CD14-positive monocyte (primary cell): ENCODE measurements around the gene PDXDC1. TPM values are rescaled to one million over a fixed set of nuclear protein-coding genes. Genes with fewer than 3 reads are reported as not detected.
"Not testable (repeated sequence)": the region's sequence is repeated elsewhere in the genome, so short reads cannot be mapped to it uniquely, and the experiment has no call there.

Experiments used
- DNase-seq, 3 donors: peaks; one replicate each; pipeline ENCODE4 v3.0.0-alpha.2; 2011 to 2022
- H2AFZ ChIP-seq: 2 replicates; pipeline ENCODE4 v1.6.0; 2012; ENCODE audit warnings: mild to moderate bottlenecking, low read depth, low read length, inconsistent platforms; ENCODE audit not compliant: insufficient read depth, poor library complexity, severe bottlenecking
- H3K27ac ChIP-seq, 2 donors: 1 replicate in 1 of 2; 2 replicates in 1 of 2; pipeline ENCODE4 v1.5.1; 2012 to 2013; ENCODE audit warnings: low read length in 2 of 2, control low read depth in 1 of 2, inconsistent platforms in 1 of 2, low read depth in 1 of 2, mild to moderate bottlenecking in 1 of 2
- H3K27me3 ChIP-seq, 2 donors: one replicate each; pipeline versions ENCODE4 v1.6.0 to v1.6.1; 2011 to 2013; ENCODE audit warnings: low read length in 2 of 2; ENCODE audit not compliant: control insufficient read depth in 2 of 2, insufficient read depth in 2 of 2
- H3K36me3 ChIP-seq, 2 donors: replicated peaks in 1 of 2; 1 replicate in 1 of 2; 2 replicates in 1 of 2; pipeline versions ENCODE4 v1.5.1 to v1.6.1; 2012 to 2013; ENCODE audit warnings: low read length in 2 of 2, control low read depth in 1 of 2, inconsistent platforms in 1 of 2, mild to moderate bottlenecking in 1 of 2; ENCODE audit not compliant: insufficient read depth in 2 of 2, control insufficient read depth in 1 of 2
- H3K4me1 ChIP-seq, 2 donors: 1 replicate in 1 of 2; 2 replicates in 1 of 2; pipeline versions ENCODE4 v1.5.1 to v1.6.1; 2012 to 2013; ENCODE audit warnings: low read length in 2 of 2, control low read depth in 1 of 2, inconsistent platforms in 1 of 2, mild to moderate bottlenecking in 1 of 2, moderate library complexity in 1 of 2; ENCODE audit not compliant: insufficient read depth in 2 of 2, control insufficient read depth in 1 of 2
- H3K4me2 ChIP-seq: replicated peaks from 2 replicates; pipeline ENCODE3; 2012; ENCODE audit warnings: low read length, moderate library complexity, mild to moderate bottlenecking; ENCODE audit not compliant: poor library complexity, severe bottlenecking; ENCODE audit errors: extremely low read depth
- H3K4me3 ChIP-seq, 3 experiments: fragments of 200-600 bp in 1 of 3; sonication (generic) in 1 of 3; replicated peaks in 1 of 3; 1 replicate in 2 of 3; 2 replicates in 1 of 3; pipeline ENCODE4 v1.5.1; 2011 to 2013; ENCODE audit warnings: low read length in 3 of 3, mild to moderate bottlenecking in 3 of 3, control low read depth in 2 of 3, low read depth in 2 of 3, inconsistent platforms in 1 of 3, moderate library complexity in 1 of 3
- H3K79me2 ChIP-seq: 2 replicates; pipeline ENCODE4 v1.6.0; 2012; ENCODE audit warnings: mild to moderate bottlenecking, control low read depth, inconsistent platforms, low read length, moderate library complexity; ENCODE audit not compliant: insufficient read depth
- H3K9ac ChIP-seq: 2 replicates; pipeline ENCODE4 v1.6.0; 2017; ENCODE audit warnings: low read length, mild to moderate bottlenecking; ENCODE audit not compliant: insufficient read depth, poor library complexity, severe bottlenecking
- H3K9me3 ChIP-seq, 2 donors: replicated peaks in 1 of 2; 1 replicate in 1 of 2; 2 replicates in 1 of 2; pipeline versions ENCODE4 v1.5.1 to v1.6.1; 2012 to 2013; ENCODE audit warnings: low read length in 2 of 2, control low read depth in 1 of 2; ENCODE audit not compliant: control insufficient read depth in 1 of 2, insufficient read depth in 1 of 2
- H4K20me1 ChIP-seq: 2 replicates; pipeline ENCODE4 v1.6.0; 2012; ENCODE audit warnings: mild to moderate bottlenecking, low read length, control low read depth, moderate library complexity; ENCODE audit not compliant: insufficient read depth
- H3K27ac Mint-ChIP-seq, 7 donors: one replicate each; pipeline ENCODE4 v1.8.0; 2020; ENCODE audit warnings: mild to moderate bottlenecking in 7 of 7, mixed read lengths in 7 of 7, moderate library complexity in 6 of 7, inconsistent platforms in 2 of 7
- H3K27me3 Mint-ChIP-seq, 3 donors: one replicate each; pipeline ENCODE4 v1.8.0; 2021 to 2022; ENCODE audit warnings: low read depth in 3 of 3, mild to moderate bottlenecking in 3 of 3, mixed read lengths in 3 of 3, moderate library complexity in 3 of 3, inconsistent platforms in 1 of 3
- H3K36me3 Mint-ChIP-seq, 2 donors: one replicate each; pipeline ENCODE4 v1.8.0; 2020; ENCODE audit warnings: mixed read lengths in 2 of 2, inconsistent platforms in 1 of 2, mild to moderate bottlenecking in 1 of 2
- H3K4me1 Mint-ChIP-seq: one replicate; pipeline ENCODE4 v1.8.0; 2020; ENCODE audit warnings: mild to moderate bottlenecking, mixed read lengths
- H3K4me3 Mint-ChIP-seq, 2 donors: one replicate each; pipeline ENCODE4 v1.8.0; 2020; ENCODE audit warnings: mild to moderate bottlenecking in 2 of 2, mixed read lengths in 2 of 2, moderate library complexity in 1 of 2
- H3K9me3 Mint-ChIP-seq, 7 donors: one replicate each; pipeline ENCODE4 v1.8.0; 2020 to 2022; ENCODE audit warnings: mixed read lengths in 7 of 7, mild to moderate bottlenecking in 6 of 7, moderate library complexity in 6 of 7, inconsistent platforms in 2 of 7
- WGBS: methylation state at CpG from one replicate; pipeline ENCODE4 v1.1.5; 2013; ENCODE audit warnings: missing lambda C conversion rate; ENCODE audit not compliant: insufficient coverage; 5-methylcytosine and 5-hydroxymethylcytosine counted together
- intact Hi-C, 2 donors: fragments of 100-400 bp; cut with micrococcal nuclease; formaldehyde crosslinking; loops; one replicate each; pipeline versions ENCODE4 v1.15.0 to v1.15.1; 2023
- polyA plus RNA-seq, 3 donors: library from polyadenylated mRNA; depleted of rRNA in 1 of 3; unstranded in 2 of 3; stranded (reverse) in 1 of 3; fragments of 300-500 nt in 2 of 3; fragments of >200 nt in 1 of 3; fragmentation: Illumina TruSeq in 2 of 3; gene quantifications; 1 replicate in 2 of 3; 2 replicates in 1 of 3; pipeline ENCODE4 v1.2.3, GENCODE V29; 2012 to 2021

PDXDC1 gene
- polyA plus RNA-seq, 3 donors, result 22.3 to 50.1 (median 36.0) TPM

DNA sequence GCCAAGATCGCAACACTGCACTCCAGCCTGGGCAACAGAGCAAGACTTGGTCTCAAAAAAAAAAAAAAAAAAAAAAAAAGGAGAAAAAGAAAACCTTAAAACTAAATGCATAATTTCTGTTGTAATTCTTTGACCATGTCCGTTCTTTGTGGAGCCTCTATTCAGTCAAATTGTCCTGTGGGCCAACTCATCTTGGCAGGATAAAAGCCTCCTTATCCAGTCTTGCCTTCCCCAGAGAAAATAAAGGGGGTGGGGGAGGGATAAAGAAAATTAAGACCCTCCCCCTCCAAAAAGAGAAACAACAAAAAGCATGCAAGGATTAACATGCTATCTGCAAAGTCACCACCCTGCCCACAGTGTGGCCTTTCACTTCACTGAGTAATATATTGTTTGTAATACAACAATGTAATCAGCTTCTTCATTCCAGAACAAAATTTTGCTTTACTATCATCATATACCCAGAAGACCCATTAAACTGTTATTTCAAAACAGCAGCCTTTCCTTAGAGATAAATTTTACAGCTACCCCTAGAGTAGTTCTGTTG lies 124.6 kb downstream of the PDXDC1 start:
- H3K9ac ChIP-seq, intact Hi-C loops, H2AFZ ChIP-seq, DNase-seq, H3K79me2 ChIP-seq, H3K4me1 ChIP-seq, H3K4me2 ChIP-seq, H3K27me3 ChIP-seq, H3K4me3 Mint-ChIP-seq, H3K27ac ChIP-seq, H3K9me3 ChIP-seq, H3K9me3 Mint-ChIP-seq, H4K20me1 ChIP-seq, H3K27me3 Mint-ChIP-seq, H3K4me1 Mint-ChIP-seq, H3K36me3 ChIP-seq, H3K27ac Mint-ChIP-seq, H3K36me3 Mint-ChIP-seq, H3K4me3 ChIP-seq: not testable (repeated sequence)
- no CpG with 5 or more reads among the region's 2 CpGs for WGBS

DNA sequence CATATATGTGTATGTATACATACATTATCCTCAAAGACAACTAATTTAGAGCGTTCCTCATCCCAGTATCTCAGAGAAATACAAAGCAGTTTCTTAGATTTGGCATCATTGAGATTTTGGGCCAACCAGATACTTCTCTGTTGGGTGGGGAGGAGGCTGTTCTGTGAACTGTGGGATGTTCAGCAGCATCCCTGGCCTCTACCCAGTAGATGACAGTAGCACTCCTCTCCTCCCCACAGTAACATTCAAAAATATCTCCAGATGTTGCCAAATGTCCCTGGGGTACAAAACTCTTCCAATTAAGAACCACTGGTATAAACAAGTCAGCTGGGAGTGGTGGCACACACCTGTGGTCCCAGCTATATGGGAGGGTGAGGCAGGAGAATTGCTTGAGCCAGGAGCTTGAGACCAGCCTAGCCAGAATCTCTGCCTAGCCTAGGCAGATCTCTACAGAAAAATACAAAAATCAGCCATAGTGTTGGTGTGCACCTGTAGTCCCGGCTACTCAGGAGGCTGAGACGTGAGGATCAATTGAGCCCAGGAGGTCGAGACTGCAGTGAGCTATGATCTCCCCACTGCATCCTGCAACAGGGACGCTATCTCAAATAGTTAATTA lies 125.7 kb downstream of the PDXDC1 start:
- H2AFZ ChIP-seq, DNase-seq, H3K79me2 ChIP-seq, H3K27ac Mint-ChIP-seq, H3K9me3 ChIP-seq, H3K36me3 ChIP-seq, H3K4me3 ChIP-seq, H3K9ac ChIP-seq, H3K36me3 Mint-ChIP-seq, H3K27ac ChIP-seq, H3K4me2 ChIP-seq, H3K9me3 Mint-ChIP-seq, H3K4me1 ChIP-seq, H4K20me1 ChIP-seq, H3K4me3 Mint-ChIP-seq, H3K4me1 Mint-ChIP-seq, H3K27me3 ChIP-seq, intact Hi-C loops, H3K27me3 Mint-ChIP-seq: not testable (repeated sequence)
- no CpG with 5 or more reads among the region's 5 CpGs for WGBS

- H3K27me3 ChIP-seq, H4K20me1 ChIP-seq, H3K9ac ChIP-seq, H3K9me3 ChIP-seq, H3K4me1 ChIP-seq, intact Hi-C loops, H3K27ac Mint-ChIP-seq, H3K4me1 Mint-ChIP-seq, H3K79me2 ChIP-seq, H3K4me2 ChIP-seq, H3K9me3 Mint-ChIP-seq, H3K27me3 Mint-ChIP-seq, H3K36me3 ChIP-seq, H3K4me3 ChIP-seq, DNase-seq, H2AFZ ChIP-seq, H3K27ac ChIP-seq, H3K4me3 Mint-ChIP-seq: not testable (repeated sequence)
- no CpG with 5 or more reads among the region's 48 CpGs for WGBS
- H3K36me3 Mint-ChIP-seq, result peaks cover 4 to 18% of the 10 kb centered on the region in 2 donors
These were observed 153.0 kb downstream of the PDXDC1 start for GRCh38 chr16:15127641-15128425.

- H3K27me3 ChIP-seq, H3K27ac ChIP-seq, H3K27me3 Mint-ChIP-seq, intact Hi-C loops, H3K4me1 ChIP-seq, H3K4me2 ChIP-seq, H2AFZ ChIP-seq, H3K27ac Mint-ChIP-seq, H3K9ac ChIP-seq, H3K9me3 Mint-ChIP-seq, H3K4me3 Mint-ChIP-seq, H3K4me1 Mint-ChIP-seq, H4K20me1 ChIP-seq, DNase-seq, H3K9me3 ChIP-seq, H3K4me3 ChIP-seq, H3K36me3 ChIP-seq, H3K79me2 ChIP-seq: not testable (repeated sequence)
- 94% methylated on average over 12 of the region's 37 CpGs for WGBS
- peaks cover 8 to 24% of the 10 kb centered on the region in 2 donors for H3K36me3 Mint-ChIP-seq
These were observed 155.6 kb downstream of the PDXDC1 start for GRCh38 chr16:15130256-15130932.
